GM19438 (cell line): ENCODE results near the gene IFTAP.
"Not testable (repeated sequence)": the region's sequence is repeated elsewhere in the genome, so short reads cannot be mapped to it uniquely, and the experiment has no call there.

Experiments
- ATAC-seq: cut with Tn5 transposase; IDR thresholded peaks from one replicate; pipeline ENCODE4 v1.9.1; 2021; ENCODE audit warnings: low read depth; ENCODE audit not compliant: unreplicated experiment

Gene IFTAP

GRCh38 chr11:36594316-36594989 lies at the start of gene IFTAP:
TSS of gene IFTAP (plus strand) at chr11:36594502. CDS start at chr11:36610104, 15,602 bp downstream.
- peak; percentile 97 for ATAC-seq

- no peak for ATAC-seq
These were observed 43.8 kb upstream of the IFTAP start for GRCh38 chr11:36550385-36551115.

- not testable (repeated sequence) for ATAC-seq
These were observed 36.9 kb upstream of the IFTAP start for GRCh38 chr11:36557390-36557789.

GRCh38 chr11:36557991-36558390 lies 36.3 kb upstream of the IFTAP start:
- ATAC-seq: no peak

- peak; percentile 91 for ATAC-seq
These were observed 35.5 kb upstream of the IFTAP start for GRCh38 chr11:36558571-36559413.

- ATAC-seq: no peak
These were observed 29.8 kb upstream of the IFTAP start for GRCh38 chr11:36564376-36565030.

- ATAC-seq: no peak
These were observed 29.2 kb upstream of the IFTAP start for GRCh38 chr11:36565031-36565610.

GRCh38 chr11:36566407-36567053 lies 27.8 kb upstream of the IFTAP start:
- no peak for ATAC-seq

GRCh38 chr11:36567694-36568093 lies 26.6 kb upstream of the IFTAP start, which contains the start of gene RAG1:
TSS of gene RAG1 (plus strand) at chr11:36568007. CDS start at chr11:36573305, 5,298 bp downstream.
- ATAC-seq: no peak

GRCh38 chr11:36569095-36569494 lies 25.2 kb upstream of the IFTAP start:
- no peak for ATAC-seq

- no peak for ATAC-seq
These were observed 19.8 kb upstream of the IFTAP start for GRCh38 chr11:36574486-36574885.

- ATAC-seq: no peak
These were observed 16.9 kb upstream of the IFTAP start for GRCh38 chr11:36577373-36577772.

GRCh38 chr11:36577859-36578258 lies 16.4 kb upstream of the IFTAP start:
- ATAC-seq: no peak

GRCh38 chr11:36578458-36578857 lies 15.8 kb upstream of the IFTAP start:
- no peak for ATAC-seq

- ATAC-seq: no peak
These were observed 12.8 kb upstream of the IFTAP start for GRCh38 chr11:36581536-36581935.

- no peak for ATAC-seq
These were observed 10.6 kb upstream of the IFTAP start for GRCh38 chr11:36583667-36584066.

GRCh38 chr11:36586543-36586942 lies 7.8 kb upstream of the IFTAP start:
- peak; percentile 60 for ATAC-seq

- ATAC-seq: no peak
These were observed 6.2 kb upstream of the IFTAP start for GRCh38 chr11:36588099-36588498.

GRCh38 chr11:36590513-36590912 lies 3.8 kb upstream of the IFTAP start:
- ATAC-seq: no peak

- ATAC-seq: no peak
These were observed 2.9 kb upstream of the IFTAP start for GRCh38 chr11:36591433-36591832.
